GM21423 (cell line): ENCODE results near the gene UGT1A1.

Source experiments
- ATAC-seq: cut with Tn5 transposase; IDR thresholded peaks from one replicate; pipeline ENCODE4 v1.9.1; 2021; ENCODE audit warnings: mild to moderate bottlenecking, moderate library complexity; ENCODE audit not compliant: unreplicated experiment

UGT1A1 gene

DNA sequence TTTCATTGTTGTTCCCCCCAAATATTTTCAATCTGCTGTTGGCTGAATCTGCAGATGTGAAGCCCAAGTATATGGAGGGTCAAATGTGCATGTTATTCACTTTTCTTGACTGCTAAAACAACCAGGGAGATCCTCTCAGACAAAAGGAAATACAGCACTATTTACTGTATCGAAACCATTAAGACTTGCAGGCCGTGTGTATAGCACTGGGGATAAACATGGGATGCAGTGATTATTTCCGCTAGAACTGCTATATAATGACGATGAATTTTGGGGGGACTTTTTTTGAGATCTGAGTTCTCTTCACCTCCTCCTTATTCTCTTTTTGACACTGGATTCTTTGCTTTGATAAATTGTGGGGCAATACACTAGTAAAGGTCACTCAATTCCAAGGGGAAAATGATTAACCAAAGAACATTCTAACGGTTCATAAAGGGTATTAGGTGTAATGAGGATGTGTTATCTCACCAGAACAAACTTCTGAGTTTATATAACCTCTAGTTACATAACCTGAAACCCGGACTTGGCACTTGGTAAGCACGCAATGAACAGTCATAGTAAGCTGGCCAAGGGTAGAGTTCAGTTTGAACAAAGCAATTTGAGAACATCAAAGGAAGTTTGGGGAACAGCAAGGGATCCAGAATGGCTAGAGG, 3.5 kb upstream of the UGT1A1 start:
- no peak for ATAC-seq

DNA sequence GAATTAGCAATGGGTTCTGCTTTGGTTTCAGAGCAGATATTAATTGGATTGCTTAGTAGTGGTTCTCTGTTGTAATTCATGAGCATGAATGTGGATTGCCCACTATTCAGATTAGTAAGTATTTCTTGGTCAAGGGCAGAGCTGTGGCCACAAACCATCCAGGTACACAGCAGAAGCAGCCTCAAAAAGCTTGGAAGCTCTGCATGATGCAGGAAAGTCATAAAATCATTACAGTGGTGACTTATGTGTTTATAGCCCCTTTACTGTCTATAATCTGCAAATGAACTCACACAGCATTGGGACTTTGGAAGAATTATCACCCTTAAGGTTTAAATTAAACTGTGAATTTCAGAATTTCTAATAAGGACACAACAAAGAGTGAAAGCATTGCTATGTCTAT, 1.9 kb upstream of the UGT1A1 start:
- no peak for ATAC-seq

DNA sequence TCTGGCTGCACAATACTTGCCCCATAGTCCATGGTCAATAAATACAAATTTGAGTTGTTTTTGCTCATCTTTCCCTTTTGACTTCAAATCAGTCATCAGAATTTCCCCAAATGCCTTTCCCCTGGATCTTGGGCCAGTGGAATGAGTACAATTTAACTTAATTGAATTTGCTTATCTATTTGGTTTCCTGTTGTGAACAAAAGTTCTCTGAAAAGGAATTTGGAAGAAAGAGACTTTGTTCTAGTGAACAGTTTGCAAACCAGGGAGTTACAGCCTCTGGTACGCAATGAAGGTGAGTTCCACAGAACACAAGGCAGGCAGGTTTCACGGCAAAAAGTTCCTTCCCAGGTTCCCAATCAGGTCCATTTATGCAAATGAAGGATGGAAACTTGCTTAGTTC, 1.2 kb upstream of the UGT1A1 start:
- ATAC-seq = no peak

DNA sequence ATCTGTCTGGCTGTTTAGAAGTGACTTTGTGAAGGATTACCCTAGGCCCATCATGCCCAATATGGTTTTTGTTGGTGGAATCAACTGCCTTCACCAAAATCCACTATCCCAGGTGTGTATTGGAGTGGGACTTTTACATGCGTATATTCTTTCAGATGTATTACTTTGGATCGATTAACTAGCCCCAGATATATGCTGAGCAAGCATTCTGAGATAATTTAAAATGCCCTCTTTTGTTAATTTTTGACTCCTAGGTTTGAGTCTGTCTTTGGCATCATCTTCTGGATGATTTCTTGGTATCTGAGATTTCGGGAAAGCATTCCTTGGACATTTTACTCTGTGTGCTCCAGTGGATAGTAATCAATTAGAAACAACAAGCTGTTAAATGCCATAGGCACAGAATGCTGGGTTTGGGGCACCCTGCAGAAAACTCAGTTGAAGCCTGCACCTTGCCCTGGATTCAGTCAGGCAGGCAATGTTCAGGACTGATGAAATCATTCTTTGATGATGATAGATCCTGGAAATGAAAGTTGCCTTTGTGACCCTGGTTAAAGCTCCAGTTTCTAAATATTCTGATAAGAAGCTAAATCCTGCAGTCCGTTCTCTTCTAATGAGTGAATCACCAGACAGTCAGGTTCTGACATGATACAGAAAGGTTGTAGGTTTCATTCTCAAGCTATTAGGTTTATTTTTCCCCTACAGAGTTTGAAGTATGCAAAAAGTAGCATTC, 1.1 kb downstream of the UGT1A1 start:
- no peak for ATAC-seq

DNA sequence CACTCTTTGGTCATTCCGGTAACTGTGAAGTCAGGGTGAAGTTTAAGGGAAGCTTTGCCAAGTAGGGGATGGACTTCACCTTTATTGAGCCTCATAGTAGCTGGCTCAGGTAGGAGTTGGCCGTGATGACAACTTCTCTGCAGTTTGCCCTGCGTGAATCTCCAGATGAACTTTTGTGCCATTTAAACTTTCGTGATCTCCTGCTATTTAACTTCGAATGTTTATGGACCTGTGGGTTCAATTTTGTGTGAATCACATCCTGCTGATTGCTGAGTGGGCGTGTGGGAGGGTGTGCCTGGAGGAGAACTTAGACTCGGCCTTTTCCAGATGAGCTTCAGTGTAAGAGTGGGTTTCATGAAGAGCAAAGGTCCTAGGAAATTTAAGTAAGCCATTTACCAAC, 4.2 kb downstream of the UGT1A1 start:
- no peak for ATAC-seq

DNA sequence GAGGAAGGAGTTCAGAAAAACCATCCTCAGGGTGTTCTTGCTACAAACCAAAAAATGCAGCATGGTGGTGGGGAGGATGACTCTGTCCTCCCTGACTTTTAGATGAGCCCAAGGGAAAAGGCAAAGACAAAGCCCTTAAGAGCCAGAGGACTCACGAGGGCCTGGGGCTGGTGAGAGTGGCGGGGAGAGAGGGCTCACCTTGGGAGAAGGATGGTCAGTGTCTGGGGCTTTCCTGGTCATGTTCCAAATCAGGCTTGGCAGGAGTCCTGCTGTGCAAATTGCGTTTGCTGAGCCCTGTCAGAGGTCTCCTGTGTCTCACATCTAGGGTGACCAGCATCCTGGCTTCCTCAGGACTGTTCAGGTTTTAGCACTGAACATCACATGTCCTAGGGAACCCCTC, 4.7 kb downstream of the UGT1A1 start:
- ATAC-seq = no peak

DNA sequence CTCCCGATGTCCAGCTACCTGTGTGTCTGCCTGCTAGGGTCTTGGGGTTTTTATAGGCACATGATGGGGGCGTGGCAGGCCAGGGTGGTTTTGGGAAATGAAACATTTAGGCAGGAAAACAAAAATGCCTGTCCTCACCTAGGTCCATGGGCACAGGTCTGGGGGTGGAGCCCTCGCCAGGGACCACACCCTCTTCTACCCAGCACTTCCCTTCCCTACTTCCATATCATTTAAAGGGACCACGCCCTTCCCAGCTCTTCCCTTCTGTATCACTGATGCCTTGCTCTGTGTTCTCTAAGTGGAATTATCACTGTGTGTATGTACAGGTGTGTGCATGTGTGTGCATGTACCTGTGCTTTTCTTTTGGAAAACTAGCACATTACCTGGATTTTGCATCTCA, 6.3 kb downstream of the UGT1A1 start:
- no peak for ATAC-seq

DNA sequence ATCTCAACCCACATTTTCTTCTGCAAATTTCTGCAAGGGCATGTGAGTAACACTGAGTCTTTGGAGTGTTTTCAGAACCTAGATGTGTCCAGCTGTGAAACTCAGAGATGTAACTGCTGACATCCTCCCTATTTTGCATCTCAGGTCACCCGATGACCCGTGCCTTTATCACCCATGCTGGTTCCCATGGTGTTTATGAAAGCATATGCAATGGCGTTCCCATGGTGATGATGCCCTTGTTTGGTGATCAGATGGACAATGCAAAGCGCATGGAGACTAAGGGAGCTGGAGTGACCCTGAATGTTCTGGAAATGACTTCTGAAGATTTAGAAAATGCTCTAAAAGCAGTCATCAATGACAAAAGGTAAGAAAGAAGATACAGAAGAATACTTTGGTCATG, 8.0 kb downstream of the UGT1A1 start:
- ATAC-seq = no peak

DNA sequence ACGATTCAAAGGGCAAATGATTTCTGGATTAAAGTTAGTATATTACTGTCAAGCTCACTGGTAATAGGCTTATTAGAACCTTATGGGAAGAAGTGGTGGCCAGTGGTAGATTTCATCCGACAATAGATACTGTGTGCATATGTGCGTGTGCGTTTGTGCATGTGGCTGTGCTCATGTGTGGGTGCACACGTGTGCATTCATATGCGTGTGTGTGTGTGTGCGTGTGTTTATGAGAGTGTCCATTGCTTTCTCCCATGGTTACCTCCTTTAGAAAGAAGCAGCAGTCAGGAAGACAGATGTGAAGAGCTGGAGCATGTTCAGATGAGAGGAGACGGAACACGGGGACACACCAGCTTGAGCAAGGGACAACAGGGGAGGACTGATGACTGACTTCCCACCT, 9.2 kb downstream of the UGT1A1 start:
- no peak for ATAC-seq

DNA sequence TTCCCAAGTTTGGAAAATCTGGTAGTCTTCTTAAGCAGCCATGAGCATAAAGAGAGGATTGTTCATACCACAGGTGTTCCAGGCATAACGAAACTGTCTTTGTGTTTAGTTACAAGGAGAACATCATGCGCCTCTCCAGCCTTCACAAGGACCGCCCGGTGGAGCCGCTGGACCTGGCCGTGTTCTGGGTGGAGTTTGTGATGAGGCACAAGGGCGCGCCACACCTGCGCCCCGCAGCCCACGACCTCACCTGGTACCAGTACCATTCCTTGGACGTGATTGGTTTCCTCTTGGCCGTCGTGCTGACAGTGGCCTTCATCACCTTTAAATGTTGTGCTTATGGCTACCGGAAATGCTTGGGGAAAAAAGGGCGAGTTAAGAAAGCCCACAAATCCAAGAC, 12.1 kb downstream of the UGT1A1 start:
- ATAC-seq = no peak

DNA sequence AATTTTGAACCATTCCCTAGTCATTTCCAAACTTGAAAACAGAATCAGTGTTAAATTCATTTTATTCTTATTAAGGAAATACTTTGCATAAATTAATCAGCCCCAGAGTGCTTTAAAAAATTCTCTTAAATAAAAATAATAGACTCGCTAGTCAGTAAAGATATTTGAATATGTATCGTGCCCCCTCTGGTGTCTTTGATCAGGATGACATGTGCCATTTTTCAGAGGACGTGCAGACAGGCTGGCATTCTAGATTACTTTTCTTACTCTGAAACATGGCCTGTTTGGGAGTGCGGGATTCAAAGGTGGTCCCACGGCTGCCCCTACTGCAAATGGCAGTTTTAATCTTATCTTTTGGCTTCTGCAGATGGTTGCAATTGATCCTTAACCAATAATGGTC, 12.5 kb downstream of the UGT1A1 start:
- ATAC-seq = no peak

DNA sequence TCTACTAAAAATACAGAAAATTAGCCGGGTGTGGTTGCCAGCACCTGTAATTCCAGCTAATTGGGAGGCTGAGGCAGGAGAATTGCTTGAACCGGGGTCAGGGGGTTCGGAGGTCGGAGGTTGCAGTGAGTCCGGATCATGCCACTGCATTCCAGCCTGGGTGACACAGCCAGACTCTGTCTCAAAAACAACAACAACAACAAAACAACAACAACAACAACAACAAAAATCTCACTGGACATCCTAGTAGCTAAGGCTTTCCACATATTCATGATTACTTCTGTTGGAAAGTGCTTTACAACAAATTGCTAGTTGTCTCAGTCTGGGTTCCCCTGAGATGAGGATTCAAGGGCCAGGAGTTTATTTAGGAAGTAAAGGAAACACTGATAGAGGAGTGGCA, 13.8 kb downstream of the UGT1A1 start:
- no peak for ATAC-seq

DNA sequence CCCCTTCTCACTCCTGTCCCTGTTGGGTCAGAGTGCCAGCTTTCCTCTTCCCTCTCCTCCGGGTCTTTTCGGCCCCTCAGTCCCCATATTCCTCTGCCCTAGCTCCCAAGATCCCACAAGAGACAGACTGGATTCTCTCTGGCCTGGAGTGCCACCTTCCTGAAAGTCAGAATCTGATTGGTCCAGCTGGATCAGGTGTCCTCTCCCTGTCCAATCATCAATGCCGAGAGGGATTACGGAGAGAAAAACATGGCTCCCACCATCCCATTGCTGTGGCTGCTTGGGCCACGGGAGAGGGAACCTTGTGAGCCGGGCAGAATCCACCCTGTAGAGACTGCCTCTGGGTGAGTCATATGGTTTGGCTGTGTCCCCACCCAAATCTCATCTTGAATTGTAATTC, 15.3 kb downstream of the UGT1A1 start:
- ATAC-seq = no peak

DNA sequence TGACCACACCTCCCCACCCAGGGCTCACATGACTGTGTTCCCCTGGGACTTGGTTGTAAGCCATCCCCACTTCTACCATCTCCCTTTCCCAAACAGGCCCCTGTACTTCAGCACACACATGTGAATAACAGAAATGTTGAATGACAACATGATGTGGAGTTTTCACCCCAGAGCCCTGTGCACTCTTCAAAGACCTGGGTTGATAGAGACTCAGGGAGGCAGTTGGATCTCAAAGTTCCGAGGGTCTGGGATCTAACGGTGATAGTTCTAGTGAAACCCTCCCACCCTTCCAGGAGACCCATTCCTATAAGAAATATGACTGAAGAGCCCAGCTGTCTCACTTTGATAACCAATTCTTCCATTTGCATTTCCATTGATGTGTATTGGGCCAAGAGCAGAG, 18.0 kb downstream of the UGT1A1 start, which contains the start of gene MROH2A:
Gene MROH2A, plus strand, starts transcription at position 301 of the 400 bp plus-strand sequence. CDS start 1,029 bp downstream, outside the sequence.
- ATAC-seq = no peak

DNA sequence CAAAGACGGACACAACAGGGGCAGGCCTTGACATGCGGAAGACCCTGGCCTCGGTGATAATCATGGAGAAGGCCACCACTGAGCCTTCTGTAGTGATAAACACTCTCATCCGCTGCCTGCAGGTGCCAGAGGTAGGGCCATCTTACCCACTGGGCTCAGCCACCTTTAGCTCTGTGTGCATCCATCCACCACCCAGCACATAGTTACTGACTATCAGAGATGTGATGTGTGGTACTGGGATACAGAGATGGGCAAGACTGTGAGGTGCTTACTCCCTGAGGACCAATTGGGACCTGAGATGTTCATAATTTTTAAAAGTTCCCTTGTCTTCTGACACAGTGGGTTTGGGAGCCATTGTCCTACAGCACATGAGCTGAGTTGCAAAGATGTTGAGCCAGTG, 19.7 kb downstream of the UGT1A1 start:
- ATAC-seq = no peak

DNA sequence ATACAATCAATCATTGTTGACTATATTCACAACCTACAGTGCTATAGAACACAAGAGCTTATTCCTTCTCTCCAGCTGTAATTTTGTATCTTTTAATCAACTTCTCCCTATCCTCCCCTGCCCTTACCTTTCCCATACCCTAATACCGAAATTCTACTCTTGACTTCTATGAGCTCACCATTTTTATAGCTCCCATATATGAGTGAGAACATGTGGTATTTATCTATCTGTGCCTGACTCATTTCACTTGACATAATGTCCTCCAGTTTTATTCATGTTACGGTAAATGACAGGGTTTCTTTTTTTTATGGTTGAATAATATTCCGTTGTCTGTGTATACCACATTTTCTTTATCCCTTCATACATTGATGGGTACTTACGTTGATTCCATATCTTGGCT, 20.7 kb downstream of the UGT1A1 start:
- no peak for ATAC-seq

DNA sequence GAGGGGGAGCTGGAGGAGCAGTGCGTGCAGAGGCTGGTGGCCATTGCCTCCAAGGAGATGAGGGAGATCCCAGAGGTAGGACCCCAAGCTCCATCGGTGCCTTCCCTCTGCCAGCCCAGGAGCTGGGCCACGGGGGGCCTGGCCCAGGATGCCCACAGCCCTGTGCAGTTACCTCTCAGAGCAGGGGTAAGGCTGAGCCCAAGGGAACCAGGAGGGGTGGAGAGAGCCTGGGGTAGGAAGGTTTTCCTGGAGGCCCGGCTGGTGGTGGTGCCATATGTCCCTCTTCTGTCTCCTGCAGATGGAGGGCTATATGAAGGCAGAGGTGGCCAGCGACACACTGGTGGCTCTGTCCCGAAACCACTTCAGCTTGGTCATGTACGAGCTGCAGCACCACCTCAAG, 29.5 kb downstream of the UGT1A1 start:
- no peak for ATAC-seq

DNA sequence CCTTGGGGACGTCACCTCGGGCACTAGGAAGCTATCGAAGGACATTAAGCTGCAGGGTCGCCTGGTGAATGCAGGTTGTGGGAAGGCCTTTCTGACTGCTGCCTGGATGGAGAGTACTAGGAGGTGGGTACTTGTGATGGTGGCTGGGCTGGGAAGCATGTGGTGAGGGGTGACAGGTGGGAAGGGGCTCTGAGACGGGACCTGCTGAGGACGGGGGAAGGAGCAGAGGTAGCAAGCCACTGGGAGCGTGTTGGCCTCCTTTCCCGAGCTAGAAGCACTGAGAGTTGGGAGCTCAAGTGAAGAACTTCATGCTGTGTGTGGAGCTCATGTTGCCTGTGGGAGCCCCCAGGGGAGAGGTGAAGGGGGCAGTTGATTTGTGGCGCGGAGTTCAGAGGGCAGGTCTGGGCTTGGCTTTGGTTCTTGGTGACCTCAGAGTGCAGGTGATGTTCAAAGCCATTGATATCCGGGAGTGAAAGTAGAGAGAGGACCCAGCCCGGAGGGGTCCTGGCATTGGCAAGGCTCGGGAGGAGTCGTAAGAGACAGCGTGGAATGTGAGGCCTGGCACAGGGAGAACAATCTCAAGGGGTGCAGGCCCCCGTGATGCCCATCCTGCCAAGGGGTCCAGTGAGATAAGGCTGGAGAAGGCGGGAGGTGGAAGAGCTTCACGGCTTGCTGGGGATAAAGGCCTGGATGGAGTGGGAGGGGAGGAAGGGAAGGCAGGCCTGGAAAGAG, 31.2 kb downstream of the UGT1A1 start:
- no peak for ATAC-seq

DNA sequence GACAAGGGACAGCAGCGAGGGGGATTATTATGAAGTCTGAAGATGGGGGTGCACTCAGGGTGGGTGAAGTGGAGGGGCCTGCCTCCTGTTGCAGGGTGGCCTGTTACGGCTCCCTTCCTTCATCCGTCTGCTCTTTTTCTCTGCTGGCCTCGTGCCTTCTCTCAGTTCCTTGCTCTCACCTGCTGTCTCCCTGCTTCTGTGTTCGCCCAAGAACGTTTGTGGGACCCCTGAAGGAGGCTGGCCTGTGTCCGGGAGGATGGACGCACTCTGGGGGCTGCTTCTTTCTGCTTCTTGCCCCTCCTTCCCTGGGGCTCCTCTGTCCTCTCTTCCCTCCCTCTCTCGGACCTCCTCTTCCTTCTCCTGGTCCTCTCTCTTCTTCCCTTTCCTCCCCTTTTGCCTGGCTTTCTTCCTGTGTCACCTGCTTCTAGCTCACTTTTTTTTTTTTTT, 31.8 kb downstream of the UGT1A1 start:
- ATAC-seq = no peak

DNA sequence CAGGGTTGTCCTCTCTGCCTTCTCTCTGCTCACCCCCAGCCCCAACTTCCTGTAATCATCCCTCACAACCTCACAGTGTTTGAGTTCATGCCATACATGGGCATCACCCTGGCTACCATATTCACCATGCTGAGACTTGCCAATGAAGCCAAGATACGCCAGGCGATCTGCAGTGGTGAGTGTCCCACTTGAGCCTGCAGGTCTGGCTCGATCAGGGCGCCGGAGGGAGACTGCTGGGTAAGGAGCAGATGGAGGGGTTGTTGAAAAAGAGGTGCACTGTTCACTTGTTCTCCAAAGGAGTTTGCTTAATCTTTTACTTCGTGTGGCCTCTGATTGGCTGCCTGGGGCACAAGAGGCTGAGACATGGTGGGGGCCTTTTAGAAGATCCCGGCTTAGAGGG, 32.6 kb downstream of the UGT1A1 start:
- no peak for ATAC-seq

DNA sequence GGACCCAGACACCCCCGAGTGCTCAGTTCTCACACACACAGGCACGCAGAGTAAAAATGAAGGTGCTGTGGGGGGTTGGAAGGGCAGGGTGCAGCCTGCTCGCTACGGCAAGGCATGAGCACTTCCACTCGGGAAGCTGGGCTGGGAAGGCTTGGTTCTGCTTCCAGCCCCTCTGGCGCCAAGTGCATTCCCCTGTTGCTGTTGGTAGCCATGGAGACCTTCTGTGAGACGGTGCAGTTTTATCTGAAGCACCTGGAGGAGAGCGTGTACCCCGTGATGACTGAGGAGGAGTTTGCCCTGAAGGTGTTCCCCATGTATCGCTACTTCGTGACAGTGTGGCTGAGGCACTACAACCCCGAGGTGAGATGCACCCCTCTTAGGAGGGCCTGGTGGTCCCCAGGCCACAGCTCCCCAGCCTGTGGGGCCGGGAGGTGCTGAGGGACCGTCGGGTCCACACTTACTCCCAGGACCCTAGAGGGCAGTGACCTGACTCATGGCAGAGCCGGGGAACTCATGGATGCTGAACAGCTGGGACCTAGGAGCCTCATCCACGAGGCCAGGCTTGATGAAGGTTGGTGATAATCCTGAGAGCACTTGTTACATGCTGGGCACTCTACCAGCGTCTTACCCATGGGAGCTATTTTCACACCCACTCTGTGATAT, 33.5 kb downstream of the UGT1A1 start:
- no peak for ATAC-seq
